PC-9 (cell line): ENCODE results near the gene RFX4.

Experiments used
- EZH2 ChIP-seq: fragments of 200-600 bp; sonication (generic); IDR thresholded peaks from 2 replicates; pipeline ENCODE4 v1.8.0; 2017; ENCODE audit warnings: antibody characterized with exemption, low read depth
- TF ChIP-seq, protein P1 (sequence below): fragments of 200-600 bp; sonication (generic); conservative IDR thresholded peaks from 2 replicates; pipeline ENCODE4 v1.6.1; 2017; ENCODE audit warnings: mixed run types, antibody characterized with exemption, mild to moderate bottlenecking, moderate library complexity

DNA sequence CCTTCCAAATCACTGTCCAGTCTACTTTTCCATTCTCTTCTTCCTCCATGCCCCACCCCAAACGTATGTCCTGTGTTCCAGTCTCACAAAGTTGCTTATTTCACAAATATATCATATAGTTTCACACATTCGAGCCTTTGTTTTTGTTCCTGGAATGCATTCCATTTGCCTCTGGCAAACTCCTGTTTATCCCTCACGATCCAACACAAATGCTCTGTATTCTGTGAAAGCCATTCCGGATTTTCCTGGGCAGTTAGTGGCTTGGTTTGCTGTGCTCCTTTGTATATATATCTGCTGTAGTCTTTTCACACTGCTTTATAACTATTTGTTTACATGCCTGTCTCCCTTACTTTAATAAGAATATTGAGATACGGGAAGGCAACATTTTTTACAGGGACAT is 200.7 kb downstream of the RFX4 start:
- TF ChIP-seq, protein P1, sequence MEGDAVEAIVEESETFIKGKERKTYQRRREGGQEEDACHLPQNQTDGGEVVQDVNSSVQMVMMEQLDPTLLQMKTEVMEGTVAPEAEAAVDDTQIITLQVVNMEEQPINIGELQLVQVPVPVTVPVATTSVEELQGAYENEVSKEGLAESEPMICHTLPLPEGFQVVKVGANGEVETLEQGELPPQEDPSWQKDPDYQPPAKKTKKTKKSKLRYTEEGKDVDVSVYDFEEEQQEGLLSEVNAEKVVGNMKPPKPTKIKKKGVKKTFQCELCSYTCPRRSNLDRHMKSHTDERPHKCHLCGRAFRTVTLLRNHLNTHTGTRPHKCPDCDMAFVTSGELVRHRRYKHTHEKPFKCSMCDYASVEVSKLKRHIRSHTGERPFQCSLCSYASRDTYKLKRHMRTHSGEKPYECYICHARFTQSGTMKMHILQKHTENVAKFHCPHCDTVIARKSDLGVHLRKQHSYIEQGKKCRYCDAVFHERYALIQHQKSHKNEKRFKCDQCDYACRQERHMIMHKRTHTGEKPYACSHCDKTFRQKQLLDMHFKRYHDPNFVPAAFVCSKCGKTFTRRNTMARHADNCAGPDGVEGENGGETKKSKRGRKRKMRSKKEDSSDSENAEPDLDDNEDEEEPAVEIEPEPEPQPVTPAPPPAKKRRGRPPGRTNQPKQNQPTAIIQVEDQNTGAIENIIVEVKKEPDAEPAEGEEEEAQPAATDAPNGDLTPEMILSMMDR = no peak
- no peak for TF ChIP-seq EZH2
